ENCODE measurements around the gene PHF5A.

GRCh38 chr22:41469218-41469851 is 843 bp upstream of the PHF5A start:
- TF ChIP-seq CTCF (IDR thresholded peaks at IDR 0.05) (no peak), POLR2A (IDR thresholded peaks at IDR 0.05) (no peak)

Data from breast epithelium (tissue), 3 donors.